ENCODE data around the gene NPFFR1. TPM values are rescaled to one million over a fixed set of nuclear protein-coding genes. Genes with fewer than 3 reads are reported as not detected.
A peak's percentile ranks its signal among the peaks of the same experiment; 100 is the strongest.

NPFFR1 gene
- total RNA-seq, 1 donor from 2014 or later = not detected

GRCh38 chr10:70308121-70309060 is 24.6 kb upstream of the NPFFR1 start:
- Mint-ChIP-seq H3K9me3 (ENCODE audit: low read depth) (no peaks in the 10 kb centered on the region), H3K36me3 (ENCODE audit: low read depth) (peaks cover 1% of the 10 kb centered on the region), H3K27me3 (ENCODE audit: low read depth) (no peaks in the 10 kb centered on the region), H3K27ac (ENCODE audit: unreplicated experiment) (no peak overlapping the region), H3K4me3 (ENCODE audit: unreplicated experiment) (no peak overlapping the region), H3K4me1 (ENCODE audit: low read depth) (no peaks in the 10 kb centered on the region)
- peak; percentile 73 for DNase-seq (ENCODE audit: low spot score)
- no peak for TF ChIP-seq CTCF (IDR thresholded peaks at IDR 0.05)

- H3K9me3 Mint-ChIP-seq (ENCODE audit: low read depth) = no peaks in the 10 kb centered on the region
- no peaks in the 10 kb centered on the region for H3K4me1 Mint-ChIP-seq (ENCODE audit: low read depth)
- no peaks in the 10 kb centered on the region for H3K27me3 Mint-ChIP-seq (ENCODE audit: low read depth)
- H3K27ac Mint-ChIP-seq (ENCODE audit: unreplicated experiment) = peak overlapping the region; percentile 35
- peaks cover 1% of the 10 kb centered on the region for H3K36me3 Mint-ChIP-seq (ENCODE audit: low read depth)
- no peak for TF ChIP-seq CTCF (IDR thresholded peaks at IDR 0.05)
- no peak for DNase-seq (ENCODE audit: low spot score)
- no peak overlapping the region for H3K4me3 Mint-ChIP-seq (ENCODE audit: unreplicated experiment)
These were observed 23.2 kb upstream of the NPFFR1 start for GRCh38 chr10:70306886-70307520.

GRCh38 chr10:70306181-70306705 is 22.4 kb upstream of the NPFFR1 start:
- Mint-ChIP-seq H3K27me3 (ENCODE audit: low read depth) (no peaks in the 10 kb centered on the region), H3K36me3 (ENCODE audit: low read depth) (peaks cover 1% of the 10 kb centered on the region), H3K4me1 (ENCODE audit: low read depth) (no peaks in the 10 kb centered on the region), H3K9me3 (ENCODE audit: low read depth) (no peaks in the 10 kb centered on the region), H3K4me3 (ENCODE audit: unreplicated experiment) (no peak overlapping the region), H3K27ac (ENCODE audit: unreplicated experiment) (no peak overlapping the region)
- TF ChIP-seq CTCF (IDR thresholded peaks at IDR 0.05) = no peak
- no peak for DNase-seq (ENCODE audit: low spot score)

- H3K27ac Mint-ChIP-seq (ENCODE audit: unreplicated experiment) = no peak overlapping the region
- no peaks in the 10 kb centered on the region for H3K27me3 Mint-ChIP-seq (ENCODE audit: low read depth)
- no peak for TF ChIP-seq CTCF (IDR thresholded peaks at IDR 0.05)
- no peaks in the 10 kb centered on the region for H3K36me3 Mint-ChIP-seq (ENCODE audit: low read depth)
- H3K9me3 Mint-ChIP-seq (ENCODE audit: low read depth) = no peaks in the 10 kb centered on the region
- no peaks in the 10 kb centered on the region for H3K4me1 Mint-ChIP-seq (ENCODE audit: low read depth)
- no peak overlapping the region for H3K4me3 Mint-ChIP-seq (ENCODE audit: unreplicated experiment)
- DNase-seq (ENCODE audit: low spot score) = no peak
These were observed 19.9 kb upstream of the NPFFR1 start for GRCh38 chr10:70303730-70304129.

- DNase-seq (ENCODE audit: low spot score) = no peak
- no peak overlapping the region for H3K27ac Mint-ChIP-seq (ENCODE audit: unreplicated experiment)
- no peak overlapping the region for H3K4me3 Mint-ChIP-seq (ENCODE audit: unreplicated experiment)
- TF ChIP-seq CTCF (IDR thresholded peaks at IDR 0.05) = no peak
- no peaks in the 10 kb centered on the region for H3K36me3 Mint-ChIP-seq (ENCODE audit: low read depth)
- no peaks in the 10 kb centered on the region for H3K4me1 Mint-ChIP-seq (ENCODE audit: low read depth)
- no peaks in the 10 kb centered on the region for H3K27me3 Mint-ChIP-seq (ENCODE audit: low read depth)
- no peaks in the 10 kb centered on the region for H3K9me3 Mint-ChIP-seq (ENCODE audit: low read depth)
These were observed 18.5 kb upstream of the NPFFR1 start for GRCh38 chr10:70302292-70302691.
